ENCODE data around the gene POPDC2. TPM values are rescaled to one million over a fixed set of nuclear protein-coding genes. Genes with fewer than 3 reads are reported as not detected.

The POPDC2 gene
- total RNA-seq, 1 experiment from 2014 or later: 0.48 TPM

DNA sequence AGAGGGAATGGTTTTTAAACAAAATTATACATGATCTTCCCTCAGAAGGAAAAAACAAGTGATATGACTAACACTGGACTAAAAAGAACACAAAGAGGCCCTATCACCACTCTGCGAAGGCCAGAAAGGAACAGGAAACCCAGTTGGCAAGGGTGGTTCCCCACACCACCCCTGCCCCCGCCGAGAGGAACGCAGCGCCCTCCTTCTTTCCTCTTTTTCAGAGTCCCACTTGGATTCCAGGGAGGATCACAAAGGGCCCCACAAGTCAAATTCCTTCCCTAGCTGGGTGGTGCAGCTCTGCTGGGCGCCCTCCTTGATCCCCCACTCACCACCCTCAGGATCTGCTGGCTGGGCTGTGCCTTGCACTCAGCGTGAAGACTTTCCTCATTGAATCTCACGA is 32.9 kb downstream of the POPDC2 start:
- Mint-ChIP-seq H3K4me1 (peaks cover 20% of the 10 kb centered on the region), H3K9me3 (peaks cover 5% of the 10 kb centered on the region; the same call in 1 of the 2 replicates), H3K27ac (no peak overlapping the region), H3K4me3 (no peak overlapping the region), H3K27me3 (ENCODE audit: low read depth) (no peaks in the 10 kb centered on the region; the same call in 1 of the 2 replicates), H3K36me3 (no peaks in the 10 kb centered on the region; the same call in 1 of the 2 replicates)
- DNase-seq (ENCODE audit: low spot score) (no peak), ATAC-seq (no peak; the same call in none of the 2 replicates)
- CTCF ChIA-PET: interaction anchor here (1.6 kb wide), 1 partner anchor 27 kb away, joined by 8 read pairs; no protein-coding TSS in a partner anchor
- TF ChIP-seq, protein P1, sequence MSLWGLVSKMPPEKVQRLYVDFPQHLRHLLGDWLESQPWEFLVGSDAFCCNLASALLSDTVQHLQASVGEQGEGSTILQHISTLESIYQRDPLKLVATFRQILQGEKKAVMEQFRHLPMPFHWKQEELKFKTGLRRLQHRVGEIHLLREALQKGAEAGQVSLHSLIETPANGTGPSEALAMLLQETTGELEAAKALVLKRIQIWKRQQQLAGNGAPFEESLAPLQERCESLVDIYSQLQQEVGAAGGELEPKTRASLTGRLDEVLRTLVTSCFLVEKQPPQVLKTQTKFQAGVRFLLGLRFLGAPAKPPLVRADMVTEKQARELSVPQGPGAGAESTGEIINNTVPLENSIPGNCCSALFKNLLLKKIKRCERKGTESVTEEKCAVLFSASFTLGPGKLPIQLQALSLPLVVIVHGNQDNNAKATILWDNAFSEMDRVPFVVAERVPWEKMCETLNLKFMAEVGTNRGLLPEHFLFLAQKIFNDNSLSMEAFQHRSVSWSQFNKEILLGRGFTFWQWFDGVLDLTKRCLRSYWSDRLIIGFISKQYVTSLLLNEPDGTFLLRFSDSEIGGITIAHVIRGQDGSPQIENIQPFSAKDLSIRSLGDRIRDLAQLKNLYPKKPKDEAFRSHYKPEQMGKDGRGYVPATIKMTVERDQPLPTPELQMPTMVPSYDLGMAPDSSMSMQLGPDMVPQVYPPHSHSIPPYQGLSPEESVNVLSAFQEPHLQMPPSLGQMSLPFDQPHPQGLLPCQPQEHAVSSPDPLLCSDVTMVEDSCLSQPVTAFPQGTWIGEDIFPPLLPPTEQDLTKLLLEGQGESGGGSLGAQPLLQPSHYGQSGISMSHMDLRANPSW (CRISPR knock-in tag; conservative IDR thresholded peaks at IDR 0.05; ENCODE audit: low read depth): no peak
- no peak for TF ChIP-seq NR1H2 (CRISPR knock-in tag; IDR thresholded peaks at IDR 0.05)
- POLR2A ChIA-PET: no interaction called here

DNA sequence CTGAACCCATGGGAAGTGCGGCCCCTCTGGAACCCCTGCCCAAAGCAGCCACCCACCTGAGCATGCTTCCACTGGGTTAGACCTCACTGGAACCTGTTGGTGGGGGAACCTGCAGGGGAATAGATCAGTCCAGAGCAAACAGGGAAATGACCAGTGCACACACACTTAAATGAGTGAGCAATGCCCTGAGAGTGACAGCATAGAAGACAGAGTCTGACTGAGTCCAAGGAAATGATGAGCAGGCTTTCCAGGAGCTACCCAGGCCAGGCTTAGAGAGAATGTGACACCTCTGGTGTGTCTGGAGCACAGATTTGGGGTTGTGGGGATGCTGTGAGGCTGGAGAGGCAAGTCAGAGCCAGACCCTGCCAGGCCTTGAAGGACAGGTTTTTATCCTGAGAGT is 34.2 kb downstream of the POPDC2 start:
- ATAC-seq (no peak), DNase-seq (ENCODE audit: low spot score) (no peak)
- ChIA-PET CTCF (interaction anchor here (0.9 kb wide), 1 partner anchor 10 kb away, joined by 3 read pairs; no protein-coding TSS in a partner anchor), POLR2A (no interaction called here)
- TF ChIP-seq SMAD4 (CRISPR knock-in tag; IDR thresholded peaks at IDR 0.05) (no peak), EMX1 (CRISPR knock-in tag; IDR thresholded peaks at IDR 0.05) (no peak), KAT7 (CRISPR knock-in tag; IDR thresholded peaks at IDR 0.05; ENCODE audit: borderline replicate concordance) (no peak), SP1 (CRISPR knock-in tag; conservative IDR thresholded peaks at IDR 0.05) (no peak), NFYB (CRISPR knock-in tag; conservative IDR thresholded peaks at IDR 0.05; ENCODE audit: low read depth) (no peak), ZNF232 (CRISPR knock-in tag; IDR thresholded peaks at IDR 0.05) (no peak), NR2C2 (CRISPR knock-in tag; IDR thresholded peaks at IDR 0.05) (no peak)
- TF ChIP-seq, protein P2, sequence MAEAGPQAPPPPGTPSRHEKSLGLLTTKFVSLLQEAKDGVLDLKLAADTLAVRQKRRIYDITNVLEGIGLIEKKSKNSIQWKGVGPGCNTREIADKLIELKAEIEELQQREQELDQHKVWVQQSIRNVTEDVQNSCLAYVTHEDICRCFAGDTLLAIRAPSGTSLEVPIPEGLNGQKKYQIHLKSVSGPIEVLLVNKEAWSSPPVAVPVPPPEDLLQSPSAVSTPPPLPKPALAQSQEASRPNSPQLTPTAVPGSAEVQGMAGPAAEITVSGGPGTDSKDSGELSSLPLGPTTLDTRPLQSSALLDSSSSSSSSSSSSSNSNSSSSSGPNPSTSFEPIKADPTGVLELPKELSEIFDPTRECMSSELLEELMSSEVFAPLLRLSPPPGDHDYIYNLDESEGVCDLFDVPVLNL (CRISPR knock-in tag; IDR thresholded peaks at IDR 0.05; ENCODE audit: borderline replicate concordance, low read depth): no peak
- TF ChIP-seq, protein P3, sequence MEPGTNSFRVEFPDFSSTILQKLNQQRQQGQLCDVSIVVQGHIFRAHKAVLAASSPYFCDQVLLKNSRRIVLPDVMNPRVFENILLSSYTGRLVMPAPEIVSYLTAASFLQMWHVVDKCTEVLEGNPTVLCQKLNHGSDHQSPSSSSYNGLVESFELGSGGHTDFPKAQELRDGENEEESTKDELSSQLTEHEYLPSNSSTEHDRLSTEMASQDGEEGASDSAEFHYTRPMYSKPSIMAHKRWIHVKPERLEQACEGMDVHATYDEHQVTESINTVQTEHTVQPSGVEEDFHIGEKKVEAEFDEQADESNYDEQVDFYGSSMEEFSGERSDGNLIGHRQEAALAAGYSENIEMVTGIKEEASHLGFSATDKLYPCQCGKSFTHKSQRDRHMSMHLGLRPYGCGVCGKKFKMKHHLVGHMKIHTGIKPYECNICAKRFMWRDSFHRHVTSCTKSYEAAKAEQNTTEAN (CRISPR knock-in tag; IDR thresholded peaks at IDR 0.05): no peak
- TF ChIP-seq, protein P4, sequence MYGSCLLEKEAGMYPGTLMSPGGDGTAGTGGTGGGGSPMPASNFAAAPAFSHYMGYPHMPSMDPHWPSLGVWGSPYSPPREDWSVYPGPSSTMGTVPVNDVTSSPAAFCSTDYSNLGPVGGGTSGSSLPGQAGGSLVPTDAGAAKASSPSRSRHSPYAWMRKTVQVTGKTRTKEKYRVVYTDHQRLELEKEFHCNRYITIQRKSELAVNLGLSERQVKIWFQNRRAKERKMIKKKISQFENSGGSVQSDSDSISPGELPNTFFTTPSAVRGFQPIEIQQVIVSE (CRISPR knock-in tag; IDR thresholded peaks at IDR 0.05; ENCODE audit: borderline replicate concordance): no peak
- TF ChIP-seq, protein P5, sequence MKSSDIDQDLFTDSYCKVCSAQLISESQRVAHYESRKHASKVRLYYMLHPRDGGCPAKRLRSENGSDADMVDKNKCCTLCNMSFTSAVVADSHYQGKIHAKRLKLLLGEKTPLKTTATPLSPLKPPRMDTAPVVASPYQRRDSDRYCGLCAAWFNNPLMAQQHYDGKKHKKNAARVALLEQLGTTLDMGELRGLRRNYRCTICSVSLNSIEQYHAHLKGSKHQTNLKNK (CRISPR knock-in tag; IDR thresholded peaks at IDR 0.05): no peak
- TF ChIP-seq, protein P6, sequence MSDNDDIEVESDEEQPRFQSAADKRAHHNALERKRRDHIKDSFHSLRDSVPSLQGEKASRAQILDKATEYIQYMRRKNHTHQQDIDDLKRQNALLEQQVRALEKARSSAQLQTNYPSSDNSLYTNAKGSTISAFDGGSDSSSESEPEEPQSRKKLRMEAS (CRISPR knock-in tag; IDR thresholded peaks at IDR 0.05): no peak
- TF ChIP-seq, protein P7, sequence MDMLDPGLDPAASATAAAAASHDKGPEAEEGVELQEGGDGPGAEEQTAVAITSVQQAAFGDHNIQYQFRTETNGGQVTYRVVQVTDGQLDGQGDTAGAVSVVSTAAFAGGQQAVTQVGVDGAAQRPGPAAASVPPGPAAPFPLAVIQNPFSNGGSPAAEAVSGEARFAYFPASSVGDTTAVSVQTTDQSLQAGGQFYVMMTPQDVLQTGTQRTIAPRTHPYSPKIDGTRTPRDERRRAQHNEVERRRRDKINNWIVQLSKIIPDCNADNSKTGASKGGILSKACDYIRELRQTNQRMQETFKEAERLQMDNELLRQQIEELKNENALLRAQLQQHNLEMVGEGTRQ (CRISPR knock-in tag; IDR thresholded peaks at IDR 0.05): no peak
- TF ChIP-seq, protein P8, sequence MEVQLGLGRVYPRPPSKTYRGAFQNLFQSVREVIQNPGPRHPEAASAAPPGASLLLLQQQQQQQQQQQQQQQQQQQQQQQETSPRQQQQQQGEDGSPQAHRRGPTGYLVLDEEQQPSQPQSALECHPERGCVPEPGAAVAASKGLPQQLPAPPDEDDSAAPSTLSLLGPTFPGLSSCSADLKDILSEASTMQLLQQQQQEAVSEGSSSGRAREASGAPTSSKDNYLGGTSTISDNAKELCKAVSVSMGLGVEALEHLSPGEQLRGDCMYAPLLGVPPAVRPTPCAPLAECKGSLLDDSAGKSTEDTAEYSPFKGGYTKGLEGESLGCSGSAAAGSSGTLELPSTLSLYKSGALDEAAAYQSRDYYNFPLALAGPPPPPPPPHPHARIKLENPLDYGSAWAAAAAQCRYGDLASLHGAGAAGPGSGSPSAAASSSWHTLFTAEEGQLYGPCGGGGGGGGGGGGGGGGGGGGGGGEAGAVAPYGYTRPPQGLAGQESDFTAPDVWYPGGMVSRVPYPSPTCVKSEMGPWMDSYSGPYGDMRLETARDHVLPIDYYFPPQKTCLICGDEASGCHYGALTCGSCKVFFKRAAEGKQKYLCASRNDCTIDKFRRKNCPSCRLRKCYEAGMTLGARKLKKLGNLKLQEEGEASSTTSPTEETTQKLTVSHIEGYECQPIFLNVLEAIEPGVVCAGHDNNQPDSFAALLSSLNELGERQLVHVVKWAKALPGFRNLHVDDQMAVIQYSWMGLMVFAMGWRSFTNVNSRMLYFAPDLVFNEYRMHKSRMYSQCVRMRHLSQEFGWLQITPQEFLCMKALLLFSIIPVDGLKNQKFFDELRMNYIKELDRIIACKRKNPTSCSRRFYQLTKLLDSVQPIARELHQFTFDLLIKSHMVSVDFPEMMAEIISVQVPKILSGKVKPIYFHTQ (CRISPR knock-in tag; IDR thresholded peaks at IDR 0.05): no peak
- TF ChIP-seq, protein P9, sequence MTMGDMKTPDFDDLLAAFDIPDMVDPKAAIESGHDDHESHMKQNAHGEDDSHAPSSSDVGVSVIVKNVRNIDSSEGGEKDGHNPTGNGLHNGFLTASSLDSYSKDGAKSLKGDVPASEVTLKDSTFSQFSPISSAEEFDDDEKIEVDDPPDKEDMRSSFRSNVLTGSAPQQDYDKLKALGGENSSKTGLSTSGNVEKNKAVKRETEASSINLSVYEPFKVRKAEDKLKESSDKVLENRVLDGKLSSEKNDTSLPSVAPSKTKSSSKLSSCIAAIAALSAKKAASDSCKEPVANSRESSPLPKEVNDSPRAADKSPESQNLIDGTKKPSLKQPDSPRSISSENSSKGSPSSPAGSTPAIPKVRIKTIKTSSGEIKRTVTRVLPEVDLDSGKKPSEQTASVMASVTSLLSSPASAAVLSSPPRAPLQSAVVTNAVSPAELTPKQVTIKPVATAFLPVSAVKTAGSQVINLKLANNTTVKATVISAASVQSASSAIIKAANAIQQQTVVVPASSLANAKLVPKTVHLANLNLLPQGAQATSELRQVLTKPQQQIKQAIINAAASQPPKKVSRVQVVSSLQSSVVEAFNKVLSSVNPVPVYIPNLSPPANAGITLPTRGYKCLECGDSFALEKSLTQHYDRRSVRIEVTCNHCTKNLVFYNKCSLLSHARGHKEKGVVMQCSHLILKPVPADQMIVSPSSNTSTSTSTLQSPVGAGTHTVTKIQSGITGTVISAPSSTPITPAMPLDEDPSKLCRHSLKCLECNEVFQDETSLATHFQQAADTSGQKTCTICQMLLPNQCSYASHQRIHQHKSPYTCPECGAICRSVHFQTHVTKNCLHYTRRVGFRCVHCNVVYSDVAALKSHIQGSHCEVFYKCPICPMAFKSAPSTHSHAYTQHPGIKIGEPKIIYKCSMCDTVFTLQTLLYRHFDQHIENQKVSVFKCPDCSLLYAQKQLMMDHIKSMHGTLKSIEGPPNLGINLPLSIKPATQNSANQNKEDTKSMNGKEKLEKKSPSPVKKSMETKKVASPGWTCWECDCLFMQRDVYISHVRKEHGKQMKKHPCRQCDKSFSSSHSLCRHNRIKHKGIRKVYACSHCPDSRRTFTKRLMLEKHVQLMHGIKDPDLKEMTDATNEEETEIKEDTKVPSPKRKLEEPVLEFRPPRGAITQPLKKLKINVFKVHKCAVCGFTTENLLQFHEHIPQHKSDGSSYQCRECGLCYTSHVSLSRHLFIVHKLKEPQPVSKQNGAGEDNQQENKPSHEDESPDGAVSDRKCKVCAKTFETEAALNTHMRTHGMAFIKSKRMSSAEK (CRISPR knock-in tag; IDR thresholded peaks at IDR 0.05; ENCODE audit: borderline replicate concordance): no peak
- Mint-ChIP-seq H3K36me3 (no peaks in the 10 kb centered on the region; the same call in 1 of the 2 replicates), H3K27me3 (ENCODE audit: low read depth) (no peaks in the 10 kb centered on the region; the same call in 1 of the 2 replicates), H3K27ac (no peak overlapping the region), H3K9me3 (peaks cover 5% of the 10 kb centered on the region; the same call in 1 of the 2 replicates), H3K4me3 (no peak overlapping the region), H3K4me1 (peaks cover 20% of the 10 kb centered on the region)
